B cell (primary cell): ENCODE data around the gene CAPZB.

Source experiments
- CTCF ChIP-seq: fragments of 200-600 bp; IDR thresholded peaks from one replicate; pipeline ENCODE4 v1.8.0; 2022; ENCODE audit warnings: antibody characterized with exemption, mild to moderate bottlenecking
- EZH2 ChIP-seq: IDR thresholded peaks from 2 replicates; pipeline ENCODE4 v1.6.1; 2012; ENCODE audit warnings: borderline replicate concordance, low read depth, mild to moderate bottlenecking, moderate library complexity, low read length; ENCODE audit not compliant: insufficient read depth, poor library complexity, severe bottlenecking

- TF ChIP-seq CTCF (no peak), EZH2 (no peak)
Observed at GRCh38 chr1:19410393-19410792, 74.9 kb downstream of the CAPZB start.
